ENCODE measurements around the gene PSMA5.
A peak's percentile ranks its signal among the peaks of the same experiment; 100 is the strongest.
"Not testable (repeated sequence)": the region's sequence is repeated elsewhere in the genome, so short reads cannot be mapped to it uniquely, and the experiment has no call there.

The PSMA5 gene

DNA sequence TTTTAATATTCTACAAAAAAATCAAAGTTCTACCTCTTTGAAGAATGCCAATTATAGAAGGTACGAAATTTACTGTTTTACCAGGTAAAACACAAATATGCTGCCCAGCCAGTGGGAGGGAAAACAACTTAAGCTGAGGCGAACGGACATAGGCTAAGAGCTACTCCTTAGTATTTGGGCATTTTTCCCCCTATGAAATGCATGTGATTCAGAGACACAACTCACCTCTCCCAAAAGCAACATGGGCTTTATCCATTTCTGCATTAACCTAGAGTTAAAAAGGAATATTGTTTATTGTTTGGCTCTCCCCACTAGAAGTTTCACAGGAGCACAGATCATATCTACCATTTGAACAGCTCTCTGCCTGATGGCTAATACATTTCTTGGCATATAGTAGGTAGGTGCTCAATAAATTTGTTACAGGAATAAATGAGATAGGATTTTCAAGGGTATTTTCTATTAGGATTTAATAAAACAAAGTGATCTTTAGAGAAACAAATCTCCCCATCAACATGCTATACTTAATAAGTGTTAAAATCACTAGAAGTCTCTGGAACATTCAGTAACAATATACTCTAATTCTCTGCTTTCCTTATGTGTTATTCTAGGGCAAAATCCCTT is 26.1 kb downstream of the PSMA5 start:
- H3K4me3 Mint-ChIP-seq, result no peak overlapping the region
- H3K9me3 Mint-ChIP-seq, result peaks cover 3% of the 10 kb centered on the region
- peaks cover 20% of the 10 kb centered on the region for H3K36me3 Mint-ChIP-seq (ENCODE audit: low read depth)
- H3K27ac Mint-ChIP-seq, result no peak overlapping the region
- peaks cover 14% of the 10 kb centered on the region for H3K4me1 Mint-ChIP-seq (ENCODE audit: low read depth)
- peaks cover 37% of the 10 kb centered on the region for H3K27me3 Mint-ChIP-seq (ENCODE audit: low read depth)

DNA sequence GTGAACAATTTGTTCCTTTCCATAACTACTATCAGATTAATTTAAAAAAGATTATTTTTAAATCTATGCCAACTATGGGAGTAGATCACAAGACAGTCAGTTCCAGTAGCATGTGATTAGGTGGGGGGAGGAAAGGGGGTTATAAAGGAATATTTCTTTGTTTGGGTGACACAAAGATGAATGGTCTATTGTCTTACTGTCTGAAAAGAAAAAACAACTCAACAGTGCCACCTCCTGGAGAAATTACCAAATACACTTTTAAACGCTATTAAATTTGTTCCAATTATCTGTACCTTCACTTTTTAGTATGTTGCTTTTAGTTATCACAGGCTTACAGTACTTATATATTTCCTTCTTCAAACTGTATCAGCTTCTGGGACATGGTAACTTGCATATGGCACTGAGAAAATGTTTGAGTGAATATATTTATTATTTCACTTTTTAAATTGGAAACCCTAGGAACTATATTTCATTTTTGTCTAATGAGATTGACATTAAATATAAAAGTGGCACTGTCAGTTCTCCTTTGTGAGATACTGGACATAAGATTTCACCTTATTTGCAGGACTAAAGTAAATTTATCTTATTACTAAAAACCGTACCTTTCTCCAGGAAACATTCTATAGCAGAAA is 26.8 kb downstream of the PSMA5 start:
- Mint-ChIP-seq H3K36me3 (ENCODE audit: low read depth) (peaks cover 14% of the 10 kb centered on the region), H3K9me3 (no peaks in the 10 kb centered on the region), H3K4me3 (no peak overlapping the region), H3K27me3 (ENCODE audit: low read depth) (peaks cover 44% of the 10 kb centered on the region), H3K27ac (no peak overlapping the region), H3K4me1 (ENCODE audit: low read depth) (peaks cover 8% of the 10 kb centered on the region)

DNA sequence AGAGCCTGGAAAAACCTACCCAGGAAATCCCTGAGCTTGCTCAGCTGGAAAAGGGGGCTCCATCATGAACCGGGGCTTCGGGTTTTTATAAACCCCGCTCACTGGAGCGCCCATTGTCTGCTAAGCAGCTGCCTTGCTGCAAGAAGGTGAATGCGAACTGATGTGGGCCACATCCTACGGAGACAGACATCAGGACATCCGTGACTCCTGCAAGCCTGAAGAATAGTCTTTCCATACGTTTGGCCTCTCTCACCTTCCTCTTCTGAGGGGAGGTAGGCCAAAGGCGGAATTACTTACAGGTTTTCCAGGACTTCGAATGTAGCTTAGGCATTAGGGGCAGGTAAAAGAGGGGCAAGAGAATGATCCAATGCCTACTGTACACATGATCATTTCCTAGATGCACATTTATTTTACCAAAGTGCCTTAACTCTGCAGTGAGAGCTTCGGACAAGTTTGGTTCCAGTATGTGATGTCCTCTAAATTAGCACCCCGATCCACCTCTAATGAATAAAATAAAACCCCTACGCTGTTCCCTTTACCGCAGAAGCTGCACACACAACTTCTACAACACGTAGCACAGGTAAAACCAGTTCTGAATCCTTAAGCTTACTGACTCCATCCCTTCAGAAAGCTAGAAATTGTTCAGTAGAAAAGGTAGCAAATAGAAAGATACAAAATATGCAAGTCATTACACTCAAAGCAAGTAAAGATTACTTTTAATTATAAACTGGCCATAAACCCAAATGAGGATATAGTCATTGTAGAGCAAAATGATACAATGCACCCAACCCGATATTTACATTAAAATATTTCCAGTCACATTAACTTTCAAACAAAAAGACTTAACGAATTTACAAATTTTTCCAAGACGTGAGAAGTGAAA is 27.7 kb downstream of the PSMA5 start:
- Mint-ChIP-seq H3K4me3 (peak overlapping the region; percentile 83), H3K27me3 (ENCODE audit: low read depth) (peaks cover 50% of the 10 kb centered on the region), H3K4me1 (ENCODE audit: low read depth) (peaks cover 8% of the 10 kb centered on the region), H3K27ac (no peak overlapping the region), H3K9me3 (no peaks in the 10 kb centered on the region), H3K36me3 (ENCODE audit: low read depth) (peaks cover 12% of the 10 kb centered on the region)

DNA sequence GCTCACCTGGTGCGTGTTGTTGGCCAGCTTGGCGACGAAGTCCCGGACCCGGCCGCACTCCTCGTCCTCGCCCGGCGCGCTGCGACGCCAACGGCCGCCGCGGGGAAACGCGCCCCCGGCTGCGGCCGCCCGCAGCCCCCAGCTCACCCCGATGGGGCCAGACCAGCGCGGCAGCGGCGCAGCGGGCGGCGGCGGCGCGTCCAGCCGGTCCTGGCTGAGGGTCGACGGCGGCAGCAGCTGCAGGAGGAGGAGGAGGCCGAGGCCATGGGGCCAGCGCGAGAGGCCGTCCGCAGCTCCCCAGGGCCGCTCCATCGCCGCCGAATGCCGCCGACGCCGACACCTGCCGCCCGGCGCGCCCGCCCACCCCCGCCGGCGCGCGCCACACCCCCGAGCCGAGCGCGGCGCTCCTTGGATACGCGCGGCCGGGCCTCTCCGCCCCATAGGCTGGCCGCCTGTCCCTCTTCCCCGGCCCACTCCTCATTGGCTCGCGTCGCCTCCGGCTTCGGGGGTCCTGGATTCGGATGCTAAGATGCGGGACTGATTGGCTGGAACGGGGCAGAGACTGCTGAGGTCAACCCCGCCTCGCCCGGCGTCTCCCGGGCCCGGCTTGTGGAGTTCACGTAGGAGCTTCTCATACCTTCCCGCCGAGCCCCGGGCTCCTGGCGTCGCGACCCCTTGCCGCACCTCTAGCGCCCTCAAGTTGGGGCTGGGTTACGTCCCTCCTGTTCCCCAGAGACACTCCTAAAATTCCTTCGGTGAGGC is 28.5 kb downstream of the PSMA5 start, which contains the start of gene SORT1:
Gene SORT1, minus strand, starts transcription at position 338 of the 762 bp plus-strand sequence. Its CDS starts 26 bp downstream, at position 312.
- Mint-ChIP-seq H3K27me3 (ENCODE audit: low read depth) (peaks cover 57% of the 10 kb centered on the region), H3K36me3 (ENCODE audit: low read depth) (peaks cover 12% of the 10 kb centered on the region), H3K4me1 (ENCODE audit: low read depth) (peaks cover 9% of the 10 kb centered on the region), H3K4me3 (peak within 1 kb of the TSS; percentile 84), H3K27ac (no peak within 1 kb of the TSS), H3K9me3 (no peaks in the 10 kb centered on the region)

DNA sequence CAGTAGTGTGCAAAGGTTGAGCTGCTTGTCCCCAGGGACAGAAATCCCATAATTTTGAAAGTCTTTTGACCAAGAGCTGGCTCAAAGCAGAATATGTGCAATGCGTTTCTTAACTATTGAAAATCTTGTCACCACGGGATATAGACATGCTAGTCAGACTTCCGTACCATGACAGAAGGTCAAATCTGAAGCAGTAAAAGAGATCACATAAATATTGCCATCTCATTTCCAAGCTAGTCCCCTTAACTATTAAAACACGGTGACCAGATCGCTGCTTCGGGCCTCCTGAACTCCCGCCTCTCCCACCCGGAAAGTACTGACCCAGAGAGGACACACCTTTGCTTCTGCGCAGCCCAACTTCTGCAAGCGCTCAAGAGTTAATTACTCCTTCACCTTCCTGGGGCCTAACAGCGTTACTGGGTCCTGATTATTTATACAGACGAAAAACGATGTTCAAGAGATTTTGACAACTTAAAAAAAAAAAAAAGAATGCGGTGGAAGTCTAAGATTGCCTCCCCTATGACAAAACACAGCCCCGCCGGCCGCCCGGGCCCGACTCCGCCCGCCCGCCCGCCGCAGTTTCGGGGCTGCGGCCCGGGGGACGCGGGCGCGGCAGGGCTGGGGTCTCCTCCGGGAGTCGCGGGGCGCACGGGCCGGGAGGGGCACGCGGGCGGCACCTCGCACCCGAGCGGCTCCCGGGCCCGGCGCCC is 29.2 kb downstream of the PSMA5 start:
- Mint-ChIP-seq H3K4me3 (peak overlapping the region; percentile 84), H3K4me1 (ENCODE audit: low read depth) (peaks cover 9% of the 10 kb centered on the region), H3K36me3 (ENCODE audit: low read depth) (peaks cover 12% of the 10 kb centered on the region), H3K9me3 (no peaks in the 10 kb centered on the region), H3K27me3 (ENCODE audit: low read depth) (peaks cover 63% of the 10 kb centered on the region), H3K27ac (no peak overlapping the region)

DNA sequence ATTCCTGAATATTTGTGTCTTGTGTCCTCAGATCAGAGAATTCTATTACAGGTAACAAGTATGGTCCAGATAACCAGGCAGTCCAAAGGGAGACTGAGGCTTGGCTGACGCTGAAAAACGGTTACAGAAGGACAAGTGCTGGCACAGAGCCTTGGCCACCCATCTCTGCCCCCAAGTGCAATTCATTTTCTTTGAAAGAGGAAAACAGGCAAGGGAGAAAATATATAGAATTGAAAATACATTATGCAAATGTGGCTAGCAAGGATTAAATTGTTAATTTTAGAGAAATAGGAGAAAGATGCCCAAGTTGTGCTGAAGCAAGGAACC is 29.8 kb downstream of the PSMA5 start:
- Mint-ChIP-seq H3K4me1 (ENCODE audit: low read depth) (peaks cover 12% of the 10 kb centered on the region), H3K4me3 (peak overlapping the region; percentile 27), H3K27ac (no peak overlapping the region), H3K27me3 (ENCODE audit: low read depth) (peaks cover 63% of the 10 kb centered on the region), H3K36me3 (ENCODE audit: low read depth) (peaks cover 10% of the 10 kb centered on the region), H3K9me3 (no peaks in the 10 kb centered on the region)

DNA sequence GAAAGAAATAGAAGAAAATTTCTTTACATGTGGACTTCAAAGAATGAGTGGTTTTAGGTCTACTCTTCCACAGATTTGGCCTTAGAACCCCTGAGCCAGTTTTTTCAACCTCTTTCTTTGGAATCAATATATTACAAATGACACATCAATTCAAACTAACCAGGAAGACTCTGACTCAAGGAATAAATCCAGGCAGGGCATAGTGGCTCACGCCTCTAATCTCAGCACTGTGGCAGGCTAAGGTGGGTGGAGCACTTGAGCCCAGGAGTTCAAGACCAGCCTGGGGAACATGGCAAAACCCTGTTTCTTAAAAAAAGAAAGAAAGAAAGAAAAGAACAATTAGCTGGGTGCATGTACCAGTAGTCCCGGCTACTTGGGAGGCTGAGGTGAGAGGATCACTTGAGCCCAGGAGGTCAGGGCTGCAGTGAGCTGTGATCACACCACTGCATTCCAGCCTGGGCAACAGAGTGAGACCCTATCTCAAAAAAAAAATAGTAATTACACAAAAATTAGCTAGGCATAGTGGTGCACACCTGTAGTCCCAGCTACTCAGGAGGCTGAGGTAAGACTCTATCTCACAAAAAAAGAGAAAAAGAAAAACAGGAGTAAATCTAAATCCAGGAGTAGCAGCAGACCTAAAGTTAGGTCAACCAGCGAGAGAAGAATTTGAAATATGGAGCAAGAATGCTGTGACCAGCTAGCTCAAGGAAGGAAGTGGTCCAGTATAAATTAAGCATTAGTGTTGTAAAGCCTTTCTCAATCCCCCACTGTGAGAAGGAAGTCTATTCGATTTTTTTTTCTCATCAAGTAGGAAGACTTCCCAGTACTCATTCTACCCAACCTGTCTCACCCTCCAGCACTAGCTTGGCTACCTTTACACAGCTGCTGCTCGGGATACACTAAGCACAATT is 30.4 kb downstream of the PSMA5 start:
- H3K36me3 Mint-ChIP-seq (ENCODE audit: low read depth), result peaks cover 7% of the 10 kb centered on the region
- H3K4me1 Mint-ChIP-seq (ENCODE audit: low read depth), result peaks cover 14% of the 10 kb centered on the region
- peaks cover 63% of the 10 kb centered on the region for H3K27me3 Mint-ChIP-seq (ENCODE audit: low read depth)
- no peak overlapping the region for H3K27ac Mint-ChIP-seq
- peak overlapping the region; percentile 27 for H3K4me3 Mint-ChIP-seq
- H3K9me3 Mint-ChIP-seq, result no peaks in the 10 kb centered on the region

DNA sequence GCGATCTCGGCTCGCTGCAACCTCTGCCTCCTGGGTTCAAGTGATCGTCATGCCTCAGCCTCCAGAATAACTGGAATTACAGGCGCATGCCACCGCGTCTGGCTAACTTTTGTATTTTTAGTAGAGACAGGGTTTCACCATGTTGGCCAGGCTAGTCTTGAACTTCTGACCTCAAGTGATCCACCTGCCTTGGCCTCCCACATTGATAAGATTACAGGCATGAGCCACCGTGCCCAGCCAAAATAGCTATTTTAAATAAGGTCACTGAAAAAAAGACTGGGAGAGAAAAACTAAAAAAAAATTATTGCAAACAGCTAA is 31.0 kb downstream of the PSMA5 start:
- not testable (repeated sequence) for H3K9me3 Mint-ChIP-seq; H3K36me3 Mint-ChIP-seq (ENCODE audit: low read depth); H3K4me3 Mint-ChIP-seq; H3K27ac Mint-ChIP-seq
- H3K4me1 Mint-ChIP-seq (ENCODE audit: low read depth), result peaks cover 14% of the 10 kb centered on the region
- H3K27me3 Mint-ChIP-seq (ENCODE audit: low read depth), result peaks cover 67% of the 10 kb centered on the region

DNA sequence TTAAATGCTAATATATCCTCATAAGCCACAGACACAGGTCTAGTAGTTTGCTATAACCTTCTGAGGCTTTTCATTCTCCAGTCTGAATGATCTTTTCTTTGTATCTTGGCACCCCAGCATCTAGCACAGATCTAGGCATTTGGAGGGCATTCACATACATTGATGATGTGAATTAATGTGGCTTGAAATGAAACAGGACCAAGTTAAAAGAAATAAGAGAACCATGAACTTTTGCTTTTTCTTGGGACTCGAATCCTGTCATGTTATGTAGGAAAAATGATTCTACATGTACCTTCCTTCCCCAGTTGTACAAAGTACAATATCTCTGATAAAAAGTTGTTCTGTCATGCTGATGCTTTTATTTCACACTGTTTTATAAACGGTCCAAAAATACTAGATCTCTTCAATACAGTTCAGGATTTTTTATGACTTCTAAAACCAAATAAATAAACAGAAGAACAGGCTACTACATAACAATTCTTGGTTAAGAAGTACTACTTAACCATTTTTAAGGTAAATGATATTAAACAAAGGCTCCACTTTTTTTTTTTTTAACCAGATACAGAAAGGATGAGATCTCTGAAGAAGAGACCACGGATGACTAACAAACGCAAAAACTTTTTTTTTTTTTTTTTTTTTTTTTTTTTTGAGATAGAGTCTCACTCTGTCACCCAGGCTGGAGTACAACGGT is 31.5 kb downstream of the PSMA5 start:
- H3K4me1 Mint-ChIP-seq (ENCODE audit: low read depth), result peaks cover 17% of the 10 kb centered on the region
- peaks cover 71% of the 10 kb centered on the region for H3K27me3 Mint-ChIP-seq (ENCODE audit: low read depth)
- no peak overlapping the region for H3K27ac Mint-ChIP-seq
- H3K36me3 Mint-ChIP-seq (ENCODE audit: low read depth), result peaks cover 6% of the 10 kb centered on the region
- no peak overlapping the region for H3K4me3 Mint-ChIP-seq
- H3K9me3 Mint-ChIP-seq, result no peaks in the 10 kb centered on the region

DNA sequence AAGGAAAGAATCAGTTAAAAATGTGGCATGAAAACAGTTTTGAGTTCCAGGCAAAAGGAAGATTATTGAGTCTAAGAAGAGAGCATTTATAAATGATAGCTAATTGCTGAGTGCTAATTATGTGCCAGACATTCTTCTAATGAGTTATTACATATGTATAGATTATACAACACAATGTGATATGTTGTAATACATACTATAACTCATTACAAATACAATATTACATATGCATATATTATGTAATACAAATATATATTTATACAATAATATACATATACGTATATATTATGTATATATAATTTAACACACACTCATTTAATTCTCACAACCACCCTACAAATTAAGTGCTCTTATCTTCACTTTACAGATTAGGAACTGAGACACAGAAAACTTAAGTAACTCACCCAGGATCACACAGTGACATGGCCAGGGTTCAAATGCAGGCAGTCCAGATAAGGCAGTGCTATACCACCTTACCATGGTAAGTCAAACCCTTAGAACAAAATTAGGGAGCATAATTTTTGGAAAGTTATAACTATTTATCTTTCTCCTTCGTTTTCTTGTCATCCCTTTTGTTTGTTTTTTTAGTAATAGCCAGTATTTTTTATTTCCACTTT is 32.5 kb downstream of the PSMA5 start:
- peaks cover 74% of the 10 kb centered on the region for H3K27me3 Mint-ChIP-seq (ENCODE audit: low read depth)
- H3K36me3 Mint-ChIP-seq (ENCODE audit: low read depth), result peaks cover under 1% of the 10 kb centered on the region
- H3K27ac Mint-ChIP-seq, result no peak overlapping the region
- H3K9me3 Mint-ChIP-seq, result no peaks in the 10 kb centered on the region
- no peak overlapping the region for H3K4me3 Mint-ChIP-seq
- peaks cover 16% of the 10 kb centered on the region for H3K4me1 Mint-ChIP-seq (ENCODE audit: low read depth)

DNA sequence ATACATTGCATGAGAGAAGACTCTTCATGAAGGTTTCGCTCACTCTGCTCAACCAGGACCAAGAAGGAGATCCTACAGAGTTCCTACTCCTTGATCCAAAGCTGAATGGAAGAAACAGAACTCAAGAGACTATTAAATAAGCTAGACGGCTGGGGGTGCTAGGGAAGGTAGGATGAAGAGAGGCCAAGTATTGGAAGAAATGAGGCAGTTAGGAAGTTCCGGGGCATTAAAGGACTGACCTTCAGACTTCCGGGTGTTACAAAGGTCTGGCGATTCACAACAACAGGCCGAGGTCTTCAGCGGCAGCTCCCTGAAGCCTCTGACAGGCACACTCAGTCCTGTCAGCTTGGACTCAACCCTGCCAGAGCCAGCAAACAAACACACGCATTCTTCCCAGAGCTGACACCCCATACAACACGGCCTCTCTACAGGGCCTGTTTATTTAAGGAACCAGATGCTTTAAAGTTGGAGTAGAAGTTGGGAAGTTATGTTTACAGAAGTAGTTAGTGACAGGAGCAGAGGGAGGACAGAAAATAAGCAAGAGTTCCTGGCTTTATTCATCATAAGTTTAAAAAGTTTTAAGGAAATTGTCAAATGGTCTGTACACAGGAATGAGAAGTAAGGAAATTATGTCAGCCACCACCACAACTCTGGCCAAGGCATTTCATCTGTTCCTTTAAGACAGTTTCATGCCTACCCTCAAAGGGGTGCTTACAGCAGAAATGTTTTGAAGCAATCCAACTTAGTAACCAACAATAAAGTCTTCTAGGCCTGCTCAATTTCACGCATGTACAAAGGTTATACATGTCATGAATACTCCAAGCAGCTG is 33.2 kb downstream of the PSMA5 start:
- no peaks in the 10 kb centered on the region for H3K9me3 Mint-ChIP-seq
- H3K27ac Mint-ChIP-seq, result no peak overlapping the region
- H3K4me3 Mint-ChIP-seq, result no peak overlapping the region
- peaks cover 69% of the 10 kb centered on the region for H3K27me3 Mint-ChIP-seq (ENCODE audit: low read depth)
- H3K36me3 Mint-ChIP-seq (ENCODE audit: low read depth), result no peaks in the 10 kb centered on the region
- H3K4me1 Mint-ChIP-seq (ENCODE audit: low read depth), result peaks cover 12% of the 10 kb centered on the region

Data from T-helper 1 cell treated with Interleukin-12 subunit alpha and Interleukin-12 subunit beta and Interleukin-4 antibody, amounts not matched to agents 30 μg/mL and 1 μg/mL, for 36 hours (primary cell).